GM12874 (cell line): ENCODE data around the gene CCNL1.
A peak's percentile ranks its signal among the peaks of the same experiment; 100 is the strongest.

Experiments
- TF ChIP-seq, protein P1 (sequence below): IDR thresholded peaks from 2 replicates; pipeline ENCODE4 v1.5.1; 2011; ENCODE audit warnings: low read depth, mild to moderate bottlenecking, control low read depth, low read length, moderate library complexity; ENCODE audit not compliant: insufficient read depth

CCNL1 gene

GRCh38 chr3:157115069-157116006, 44.6 kb downstream of the CCNL1 start:
- TF ChIP-seq, protein P1, sequence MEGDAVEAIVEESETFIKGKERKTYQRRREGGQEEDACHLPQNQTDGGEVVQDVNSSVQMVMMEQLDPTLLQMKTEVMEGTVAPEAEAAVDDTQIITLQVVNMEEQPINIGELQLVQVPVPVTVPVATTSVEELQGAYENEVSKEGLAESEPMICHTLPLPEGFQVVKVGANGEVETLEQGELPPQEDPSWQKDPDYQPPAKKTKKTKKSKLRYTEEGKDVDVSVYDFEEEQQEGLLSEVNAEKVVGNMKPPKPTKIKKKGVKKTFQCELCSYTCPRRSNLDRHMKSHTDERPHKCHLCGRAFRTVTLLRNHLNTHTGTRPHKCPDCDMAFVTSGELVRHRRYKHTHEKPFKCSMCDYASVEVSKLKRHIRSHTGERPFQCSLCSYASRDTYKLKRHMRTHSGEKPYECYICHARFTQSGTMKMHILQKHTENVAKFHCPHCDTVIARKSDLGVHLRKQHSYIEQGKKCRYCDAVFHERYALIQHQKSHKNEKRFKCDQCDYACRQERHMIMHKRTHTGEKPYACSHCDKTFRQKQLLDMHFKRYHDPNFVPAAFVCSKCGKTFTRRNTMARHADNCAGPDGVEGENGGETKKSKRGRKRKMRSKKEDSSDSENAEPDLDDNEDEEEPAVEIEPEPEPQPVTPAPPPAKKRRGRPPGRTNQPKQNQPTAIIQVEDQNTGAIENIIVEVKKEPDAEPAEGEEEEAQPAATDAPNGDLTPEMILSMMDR: no peak

GRCh38 chr3:157113832-157114505, 46.0 kb downstream of the CCNL1 start:
- TF ChIP-seq, protein P1: peak; percentile 10; the same call in 1 of the 2 replicates

DNA sequence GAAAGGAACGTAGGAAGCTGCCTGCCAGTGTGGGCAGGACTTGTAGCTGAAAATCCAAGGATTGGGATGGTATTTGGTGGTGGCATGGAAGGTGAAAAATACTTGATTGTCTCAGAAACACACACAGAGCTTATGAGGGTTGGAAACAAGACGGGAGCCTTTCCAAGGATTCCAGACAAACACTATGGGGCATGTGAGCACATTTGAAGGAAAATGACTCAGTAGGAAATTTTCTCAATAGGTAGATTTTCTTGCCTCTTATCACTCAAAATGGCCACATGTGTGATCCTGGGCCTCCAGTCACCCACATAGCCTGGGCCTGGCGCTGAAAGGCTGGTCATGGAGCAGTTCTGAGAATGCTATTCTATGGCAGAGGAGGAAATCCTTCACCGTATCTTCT, 47.4 kb downstream of the CCNL1 start:
- TF ChIP-seq, protein P1: no peak

GRCh38 chr3:157111518-157111917, 48.4 kb downstream of the CCNL1 start:
- TF ChIP-seq, protein P1: no peak

DNA sequence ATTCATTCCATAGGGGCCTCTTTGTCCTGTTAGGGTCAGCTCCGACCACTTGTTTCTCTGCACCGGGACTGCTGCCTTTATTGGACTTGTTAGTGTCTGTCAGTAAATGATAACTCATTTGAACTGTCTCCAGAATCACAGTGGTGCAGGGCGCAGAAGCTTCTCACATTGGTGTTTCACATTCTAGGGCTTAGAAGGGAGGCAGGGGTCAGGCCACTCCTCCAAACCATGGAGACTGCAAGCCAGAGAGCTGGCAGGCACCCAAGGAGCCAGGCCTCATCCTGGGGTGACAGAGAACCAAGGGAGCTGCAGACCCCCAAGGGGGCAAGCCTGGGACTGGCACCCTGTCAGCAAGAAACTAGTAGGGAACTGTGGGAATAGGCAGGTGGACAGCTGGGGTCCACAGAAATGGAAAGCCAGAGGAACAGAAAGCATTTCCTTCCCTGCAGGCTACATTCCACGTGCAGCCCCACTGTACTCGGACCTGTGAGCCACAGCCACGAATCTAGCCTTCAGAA, 49.1 kb downstream of the CCNL1 start:
- TF ChIP-seq, protein P1: no peak

DNA sequence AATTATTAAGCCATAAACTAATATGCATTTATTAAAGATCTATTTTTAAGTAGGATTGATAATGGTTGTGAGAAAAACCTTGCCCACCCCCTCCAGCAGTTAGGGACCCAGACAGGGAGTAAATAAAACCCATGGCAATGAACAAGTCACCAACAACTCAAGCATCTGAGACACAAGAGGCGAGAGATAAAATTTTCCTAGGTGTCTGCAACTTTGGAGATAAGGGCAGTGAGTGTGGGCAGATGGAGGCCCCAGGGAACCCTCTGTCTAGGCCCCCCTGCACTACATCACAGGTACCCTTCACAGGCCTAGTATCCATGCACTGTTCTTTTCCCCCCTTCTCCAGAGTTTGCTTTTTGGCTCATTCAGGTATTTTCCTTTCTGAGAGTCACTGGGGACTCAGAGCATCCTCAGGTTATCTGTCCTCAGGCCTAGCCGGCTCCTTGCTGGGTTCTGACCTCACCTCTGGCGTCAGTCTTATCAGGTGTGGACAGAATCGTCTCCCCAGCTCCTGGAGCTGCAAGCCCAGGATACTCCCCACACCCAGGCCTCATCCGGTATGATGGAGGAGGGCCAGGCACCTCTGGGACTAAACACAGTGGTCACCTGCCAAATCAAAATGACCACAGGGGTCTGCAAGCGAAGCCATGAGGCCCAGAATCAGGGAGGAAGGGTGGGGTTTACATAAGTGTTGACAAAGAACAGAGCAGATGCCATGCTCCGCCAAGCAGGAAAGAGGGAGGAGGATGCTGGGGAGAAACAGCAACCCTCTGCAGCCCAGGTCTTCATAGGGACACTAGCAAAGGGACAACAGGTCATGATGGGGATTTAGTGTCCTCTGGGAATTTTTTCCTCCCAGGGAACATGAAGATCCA, 50.4 kb downstream of the CCNL1 start:
- TF ChIP-seq, protein P1: no peak
